ENCODE data around the gene DAPK1. TPM values are rescaled to one million over a fixed set of nuclear protein-coding genes. Genes with fewer than 3 reads are reported as not detected.

DAPK1 gene
- total RNA-seq, 1 experiment from 2014 or later, result 25.5 TPM

DNA sequence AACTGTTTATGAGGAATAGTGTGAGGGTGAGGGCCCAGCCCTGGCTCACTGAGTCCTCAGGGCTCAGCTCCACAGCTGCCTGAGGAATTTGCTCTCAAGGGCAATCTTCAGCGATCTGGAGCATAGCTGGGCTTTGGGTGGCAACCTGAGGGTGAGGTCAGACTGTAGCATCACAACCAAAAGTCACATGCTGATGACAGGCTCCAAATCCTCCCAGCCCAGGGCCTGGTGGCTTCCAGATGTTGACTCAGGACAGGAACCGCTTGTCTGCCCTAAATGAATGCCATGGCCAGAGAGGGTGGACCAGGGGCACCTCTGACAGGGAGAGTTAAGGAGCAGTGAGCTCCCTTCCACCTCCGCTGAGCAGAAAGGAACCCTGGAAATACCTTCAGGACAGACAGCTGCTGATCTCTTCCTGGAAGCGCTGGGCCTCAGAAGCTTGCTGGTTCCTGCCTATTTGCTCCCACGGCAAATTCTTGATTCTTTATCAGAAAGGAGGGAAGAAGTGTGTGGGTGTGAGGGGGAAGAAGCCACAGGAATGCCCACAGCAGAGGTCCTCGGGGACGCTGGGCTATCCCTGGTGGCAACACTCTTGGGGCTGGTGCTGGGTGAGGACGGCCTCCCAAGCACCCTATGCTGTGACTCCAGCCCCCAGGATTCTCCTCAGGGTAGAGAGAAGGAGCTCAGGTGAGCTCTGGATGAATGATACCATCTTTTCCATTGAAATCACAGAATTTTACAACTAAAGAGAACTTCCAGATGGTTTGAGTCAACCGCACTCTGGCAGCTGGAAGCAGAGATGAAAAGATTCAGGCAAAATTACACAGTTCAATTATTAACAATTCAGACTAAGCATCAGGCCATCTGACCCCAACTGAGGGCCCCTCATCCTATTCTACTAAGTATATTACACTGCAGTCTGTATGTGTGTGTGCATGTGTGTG is 214.5 kb downstream of the DAPK1 start:
- DNase-seq (ENCODE audit: low spot score), result peak; percentile 90

DNA sequence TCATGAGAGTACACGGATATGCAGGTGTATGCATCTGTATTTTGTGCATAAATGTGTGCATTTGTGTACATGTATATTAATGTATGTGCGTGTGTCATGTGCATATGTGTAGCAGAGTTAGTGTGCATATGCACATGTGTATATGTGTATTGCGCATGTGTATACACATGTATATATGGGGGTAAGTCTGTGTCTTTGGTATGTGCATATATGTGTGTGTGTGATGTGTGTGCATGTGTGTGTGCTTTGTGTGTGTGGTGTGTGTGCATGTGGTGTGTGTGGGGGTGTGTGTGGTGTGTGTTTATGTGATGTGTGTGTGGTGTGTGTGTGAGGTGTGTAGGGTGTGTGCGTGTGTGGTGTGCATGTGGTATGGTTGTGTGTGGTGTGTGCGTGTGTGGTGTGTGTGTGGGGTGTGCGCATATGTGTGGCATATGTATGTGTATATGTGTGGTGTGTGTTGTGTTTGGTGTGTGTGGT is 215.2 kb downstream of the DAPK1 start:
- no peak for DNase-seq (ENCODE audit: low spot score)

DNA sequence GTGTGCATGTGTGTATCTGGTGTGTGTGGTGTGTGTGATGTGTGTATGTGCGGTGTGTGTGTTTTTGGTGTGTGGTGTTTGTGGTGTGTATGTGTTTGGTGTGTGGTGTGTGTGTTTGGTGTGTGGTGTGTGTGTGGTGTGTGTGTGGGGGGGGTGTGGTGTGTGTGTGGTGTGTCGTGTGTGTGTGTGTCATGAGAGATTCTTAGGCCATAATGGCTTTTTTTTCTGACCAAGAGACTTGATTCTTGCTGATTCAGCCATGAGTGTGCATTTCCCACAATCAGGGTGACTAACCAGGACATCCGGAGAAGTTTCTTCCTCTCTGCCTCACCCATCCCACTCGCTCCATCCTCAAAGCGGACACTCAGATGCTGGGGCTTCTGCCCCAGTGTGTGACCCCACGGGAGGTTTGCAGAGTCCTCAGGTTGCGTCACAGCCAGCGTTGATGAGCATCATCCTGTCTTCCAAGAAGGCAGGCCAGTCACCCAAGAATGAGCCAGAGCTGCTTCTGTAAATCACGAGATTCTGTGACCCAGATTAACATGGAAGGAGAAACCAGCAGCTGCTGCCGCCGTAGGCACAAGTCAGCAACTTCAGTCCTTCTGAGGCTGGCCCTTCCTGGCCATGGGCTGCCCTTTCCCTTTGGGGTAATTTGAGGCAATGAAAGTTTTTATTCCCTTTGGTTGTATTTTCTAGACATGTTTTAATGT is 215.8 kb downstream of the DAPK1 start:
- peak; percentile 99 for DNase-seq (ENCODE audit: low spot score)

DNA sequence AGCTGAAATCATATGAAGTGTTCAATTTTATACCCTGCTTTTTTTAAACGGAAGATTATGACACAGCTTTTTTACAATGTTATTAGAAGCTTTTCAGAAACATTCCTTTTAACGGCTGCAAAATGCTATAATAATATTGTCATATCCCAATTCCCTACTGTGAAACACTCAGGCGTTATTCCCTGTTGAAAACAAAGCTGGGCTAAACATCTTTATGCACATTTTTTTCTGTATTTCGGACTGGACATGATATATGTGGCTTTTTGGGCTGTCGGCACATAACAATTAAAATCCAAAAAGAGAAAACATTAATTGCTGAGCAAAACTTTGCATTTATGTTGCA is 216.3 kb downstream of the DAPK1 start:
- DNase-seq (ENCODE audit: low spot score), result no peak

DNA sequence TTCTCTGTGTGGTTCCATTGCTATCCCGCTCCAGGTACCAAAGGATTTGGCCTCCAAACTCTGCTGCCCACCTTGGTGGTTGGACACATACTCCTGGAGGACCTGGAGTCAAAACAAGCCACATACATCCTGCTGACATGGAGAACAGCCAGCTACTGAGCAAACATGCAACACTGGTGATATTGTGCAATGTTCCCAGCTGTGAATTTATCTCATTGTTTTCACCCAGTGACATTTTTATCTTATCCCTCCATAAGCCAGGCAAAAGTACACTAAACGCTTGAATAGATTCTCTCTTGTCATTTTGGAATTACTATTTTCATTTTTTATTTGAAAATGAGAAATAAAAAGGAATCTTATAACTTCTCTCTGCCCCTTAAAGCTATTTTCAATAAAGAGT is 217.2 kb downstream of the DAPK1 start:
- DNase-seq (ENCODE audit: low spot score), result peak; percentile 83

DNA sequence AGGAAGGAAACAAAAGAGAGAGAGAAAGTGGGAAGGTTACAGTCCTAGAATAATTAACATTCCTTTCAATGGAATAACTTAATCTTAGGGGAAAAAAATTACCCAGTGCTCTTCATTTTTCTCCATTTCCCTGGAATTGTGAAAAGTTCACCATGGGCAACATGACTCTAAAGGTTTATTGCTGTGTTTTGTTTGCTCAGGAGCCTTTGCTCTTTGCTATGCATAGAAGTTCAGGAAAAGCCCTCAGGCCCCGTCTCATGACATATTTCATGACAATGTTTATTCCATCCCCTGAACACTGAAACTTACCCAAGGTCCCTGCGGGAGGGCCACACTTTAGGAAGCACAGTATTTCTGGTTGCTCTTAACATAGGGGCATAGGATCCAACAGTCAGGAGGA is 218.5 kb downstream of the DAPK1 start:
- DNase-seq (ENCODE audit: low spot score), result no peak

DNA sequence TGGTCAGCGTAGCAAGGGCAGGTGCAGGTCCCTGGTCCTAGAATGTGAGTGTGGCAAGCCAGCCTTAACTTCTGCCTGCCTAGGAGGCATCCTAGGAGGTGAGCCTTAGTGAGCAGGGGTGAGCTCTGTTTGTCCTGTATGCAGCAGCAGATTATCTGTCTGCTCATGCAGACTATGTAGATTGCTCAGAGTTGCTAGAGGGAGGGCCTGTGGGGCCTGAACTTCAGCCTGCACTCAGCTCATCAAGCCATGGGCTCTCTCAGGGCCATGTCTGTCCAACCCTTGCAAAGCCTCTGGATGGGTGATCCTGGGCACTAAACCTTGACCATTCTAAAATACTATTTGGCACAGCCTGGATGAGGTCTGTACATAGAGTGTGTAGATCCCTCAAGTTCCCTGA is 219.8 kb downstream of the DAPK1 start:
- no peak for DNase-seq (ENCODE audit: low spot score)

DNA sequence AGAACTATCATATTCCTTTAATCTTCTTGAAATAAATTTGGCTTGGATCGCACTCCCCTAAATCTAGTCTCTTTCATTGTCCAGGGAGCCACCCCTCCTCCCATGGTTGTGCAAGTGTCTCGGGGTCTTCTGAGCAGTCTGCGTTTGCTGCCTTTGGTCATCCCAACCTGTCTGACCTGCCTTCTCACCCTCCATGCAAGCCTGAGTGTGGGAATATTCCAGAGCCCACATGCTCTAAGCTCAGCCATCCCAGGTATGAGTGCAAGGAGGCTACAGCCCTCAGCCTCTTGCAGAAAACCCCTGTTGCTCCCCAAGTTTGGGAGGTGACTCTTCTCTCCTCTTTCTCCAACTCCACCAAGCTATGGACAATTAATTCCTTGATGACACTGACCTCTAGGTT is 220.6 kb downstream of the DAPK1 start:
- no peak for DNase-seq (ENCODE audit: low spot score)

DNA sequence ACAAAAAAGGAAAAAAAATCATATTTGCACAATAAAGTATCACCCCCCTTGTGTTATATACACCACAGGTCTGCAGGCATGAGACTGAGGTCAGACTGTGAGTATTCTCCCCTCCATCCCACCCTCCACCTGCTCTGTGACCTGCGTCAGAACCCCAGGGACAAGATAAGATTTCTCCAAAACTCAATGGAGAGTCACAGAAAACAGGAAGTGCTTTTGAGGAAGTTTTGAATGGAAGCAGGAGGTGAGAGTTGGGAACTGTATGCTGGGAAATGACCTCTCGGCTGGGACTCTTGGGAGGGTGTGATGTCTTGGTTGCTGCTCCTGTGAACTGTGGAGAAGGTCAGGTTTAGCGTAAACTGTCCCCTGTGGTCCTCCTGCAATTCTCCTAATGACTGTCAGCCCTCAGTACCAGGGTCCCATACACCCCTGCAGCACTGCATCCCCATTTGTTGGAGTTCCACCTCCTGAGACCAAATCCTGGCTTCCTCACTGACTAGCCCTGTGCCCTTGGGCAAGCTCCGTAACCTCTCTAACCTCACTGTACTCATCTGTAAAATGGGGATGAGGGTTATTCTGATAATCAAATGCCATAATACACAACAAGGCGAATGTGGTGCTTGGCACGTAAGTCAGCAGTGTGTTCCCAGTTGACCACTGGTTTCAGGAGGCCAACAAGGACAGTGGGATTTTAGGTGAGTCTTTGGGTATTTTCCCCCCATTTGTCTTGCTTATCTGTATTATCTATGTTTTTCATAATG is 221.4 kb downstream of the DAPK1 start:
- DNase-seq (ENCODE audit: low spot score), result no peak

DNA sequence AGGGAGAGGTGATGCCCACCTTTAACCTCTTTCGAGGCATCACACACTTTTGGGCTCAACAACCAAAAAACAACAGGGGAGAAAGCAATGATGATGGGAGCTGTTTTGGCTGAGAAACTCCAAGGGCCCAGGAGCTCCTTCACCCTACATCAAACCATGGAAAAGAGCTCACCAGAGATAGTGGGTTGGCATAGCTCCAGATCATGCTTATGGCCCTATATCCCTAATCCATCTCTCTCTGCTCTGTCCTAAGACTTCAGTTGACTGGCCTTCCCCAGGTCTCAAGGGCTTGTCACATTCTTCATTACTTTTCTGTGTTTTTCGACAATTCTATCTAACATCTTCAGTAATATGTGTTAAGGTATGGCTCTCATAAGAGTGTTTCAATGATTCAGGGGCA is 222.5 kb downstream of the DAPK1 start:
- DNase-seq (ENCODE audit: low spot score), result no peak

DNA sequence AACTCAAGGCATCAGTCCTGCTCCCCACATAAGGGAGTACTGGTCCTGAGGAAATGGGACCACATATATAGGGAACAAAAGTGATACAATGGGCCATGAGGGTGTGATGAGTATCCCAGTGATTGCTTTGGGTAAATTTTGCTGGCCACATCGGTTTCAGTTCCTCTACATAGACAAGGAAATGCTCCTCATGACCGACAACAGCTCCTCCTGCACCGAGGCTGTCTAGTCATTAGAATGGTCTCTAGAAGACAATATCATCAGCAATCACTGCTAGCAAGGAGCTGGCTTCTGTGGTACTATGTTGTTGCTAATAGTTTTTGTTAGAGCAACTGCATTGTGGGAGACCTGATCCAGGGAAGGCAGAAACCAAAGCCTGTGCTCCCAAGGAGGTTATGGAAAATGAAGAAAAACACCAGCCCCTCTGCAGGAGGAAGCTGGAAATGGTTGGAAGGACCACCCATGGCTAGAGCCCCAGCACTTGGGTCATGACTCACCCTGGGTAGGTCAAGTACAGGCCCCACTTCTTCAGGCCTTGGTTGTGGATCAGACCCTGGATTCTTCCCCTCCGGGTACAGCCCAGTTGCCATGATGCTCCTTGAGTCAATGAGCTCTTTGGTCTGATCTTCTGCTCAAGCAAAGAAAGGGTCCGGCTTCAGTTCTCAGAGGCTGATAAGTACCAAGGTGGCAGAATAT is 224.9 kb downstream of the DAPK1 start:
- no peak for DNase-seq (ENCODE audit: low spot score)

DNA sequence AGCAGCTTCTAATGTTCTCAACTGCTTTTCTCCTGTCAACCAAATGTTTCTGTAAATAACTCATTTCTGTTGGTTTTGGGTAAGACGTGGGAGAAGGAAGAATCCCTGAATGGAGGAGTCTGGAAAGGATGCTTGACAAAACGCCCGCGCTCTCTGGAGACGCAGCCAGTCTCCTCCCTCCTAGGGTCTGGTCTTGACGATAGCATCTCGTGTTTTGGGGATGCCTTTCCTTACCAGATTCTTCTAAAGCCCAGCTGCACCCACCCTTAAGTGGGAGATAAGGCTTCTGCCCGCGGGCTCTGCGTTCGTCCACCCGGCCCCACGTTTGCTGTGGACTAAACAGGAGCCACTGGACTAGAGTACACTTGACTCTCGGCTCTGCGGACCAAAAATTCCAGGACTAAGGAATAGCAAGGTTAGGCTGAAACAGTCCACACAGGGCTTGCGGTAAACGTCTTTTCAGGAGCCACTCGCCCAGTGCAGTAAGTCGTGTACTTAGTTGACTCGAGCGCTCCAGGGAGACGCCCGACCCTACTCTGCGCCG is 227.8 kb downstream of the DAPK1 start:
- DNase-seq (ENCODE audit: low spot score), result no peak

DNA sequence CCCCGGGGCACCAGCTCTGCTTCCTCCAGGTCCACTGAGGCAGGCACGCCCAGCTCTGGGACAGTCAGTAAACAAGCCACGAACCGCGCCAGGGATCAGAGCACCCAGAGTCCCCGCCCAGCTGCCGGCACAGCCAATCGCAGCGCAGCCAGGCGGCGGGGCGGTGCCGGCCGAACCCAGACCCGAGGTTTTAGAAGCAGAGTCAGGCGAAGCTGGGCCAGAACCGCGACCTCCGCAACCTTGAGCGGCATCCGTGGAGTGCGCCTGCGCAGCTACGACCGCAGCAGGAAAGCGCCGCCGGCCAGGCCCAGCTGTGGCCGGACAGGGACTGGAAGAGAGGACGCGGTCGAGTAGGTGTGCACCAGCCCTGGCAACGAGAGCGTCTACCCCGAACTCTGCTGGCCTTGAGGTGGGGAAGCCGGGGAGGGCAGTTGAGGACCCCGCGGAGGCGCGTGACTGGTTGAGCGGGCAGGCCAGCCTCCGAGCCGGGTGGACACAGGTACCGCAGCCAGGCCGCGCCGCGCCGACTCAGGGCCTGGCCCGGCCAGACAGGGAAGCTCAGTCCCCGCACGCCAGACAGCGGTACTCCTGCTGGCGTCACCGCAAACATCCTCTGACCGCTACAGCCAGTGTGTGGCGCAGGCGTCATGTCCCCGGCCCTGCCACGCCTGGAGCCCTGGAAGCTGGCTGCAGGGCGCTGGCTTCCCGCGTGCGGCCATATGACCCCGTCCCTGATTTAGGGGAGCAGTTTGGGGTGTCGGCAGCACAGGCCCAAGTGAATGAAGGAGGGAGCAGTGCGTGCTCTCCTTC is 228.4 kb downstream of the DAPK1 start, which contains the start of gene CTSL:
TSS of gene CTSL (plus strand) at position 220 of the 810 bp plus-strand sequence. CDS start 1,485 bp downstream, outside the sequence.
- peak; percentile 81 for DNase-seq (ENCODE audit: low spot score)

DNA sequence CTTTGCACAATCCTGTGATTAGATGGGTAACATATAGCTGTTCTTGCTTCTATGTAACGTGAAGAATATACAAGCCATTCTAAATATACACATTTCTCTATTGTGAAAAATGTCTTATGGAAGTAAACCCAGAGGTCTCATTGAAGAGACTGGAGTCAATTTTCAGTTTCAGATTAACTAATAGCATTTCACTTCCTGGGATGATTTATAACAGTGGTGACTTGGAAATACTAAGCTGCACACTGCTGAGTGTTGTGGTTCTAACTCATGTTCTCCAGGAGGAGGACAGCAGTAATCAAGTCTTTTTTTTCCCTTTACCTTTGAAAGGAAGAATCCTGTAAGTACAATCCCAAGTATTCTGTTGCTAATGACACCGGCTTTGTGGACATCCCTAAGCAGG is 231.6 kb downstream of the DAPK1 start:
- no peak for DNase-seq (ENCODE audit: low spot score)

DNA sequence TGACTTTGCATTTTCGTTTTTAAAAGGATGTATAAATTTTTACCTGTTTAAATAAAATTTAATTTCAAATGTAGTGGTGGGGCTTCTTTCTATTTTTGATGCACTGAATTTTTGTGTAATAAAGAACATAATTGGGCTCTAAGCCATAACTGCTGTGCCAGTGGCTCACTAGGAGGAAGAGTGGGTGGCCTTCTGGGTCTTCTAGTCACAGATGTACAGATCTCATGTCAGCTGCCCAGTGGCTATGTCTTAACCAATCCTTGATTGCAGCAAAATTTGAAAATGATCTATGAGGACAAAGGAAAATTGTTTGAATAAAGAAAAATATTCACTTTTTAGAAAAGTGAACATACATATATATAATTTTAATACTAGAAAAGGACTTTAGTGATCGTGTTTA is 233.7 kb downstream of the DAPK1 start:
- no peak for DNase-seq (ENCODE audit: low spot score)

DNA sequence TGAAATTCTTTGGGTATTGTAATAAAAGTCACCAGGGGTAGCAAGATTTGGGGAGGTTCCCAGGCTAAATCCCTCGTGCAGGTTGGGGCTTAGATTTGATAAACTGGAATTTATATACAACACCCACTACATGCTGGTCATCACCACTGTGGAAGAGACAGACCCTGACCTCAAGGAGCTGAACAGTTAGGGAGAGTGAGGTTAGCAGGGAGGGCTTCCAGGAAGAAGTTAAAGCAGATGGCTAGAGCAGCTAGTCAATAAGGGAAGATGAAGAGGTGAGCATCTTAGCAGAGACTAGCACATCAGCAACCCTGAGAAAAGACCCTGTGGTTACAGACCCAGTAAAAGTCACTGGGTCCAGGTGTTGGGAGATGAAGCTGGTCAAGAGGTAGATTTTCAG is 234.7 kb downstream of the DAPK1 start:
- no peak for DNase-seq (ENCODE audit: low spot score)

DNA sequence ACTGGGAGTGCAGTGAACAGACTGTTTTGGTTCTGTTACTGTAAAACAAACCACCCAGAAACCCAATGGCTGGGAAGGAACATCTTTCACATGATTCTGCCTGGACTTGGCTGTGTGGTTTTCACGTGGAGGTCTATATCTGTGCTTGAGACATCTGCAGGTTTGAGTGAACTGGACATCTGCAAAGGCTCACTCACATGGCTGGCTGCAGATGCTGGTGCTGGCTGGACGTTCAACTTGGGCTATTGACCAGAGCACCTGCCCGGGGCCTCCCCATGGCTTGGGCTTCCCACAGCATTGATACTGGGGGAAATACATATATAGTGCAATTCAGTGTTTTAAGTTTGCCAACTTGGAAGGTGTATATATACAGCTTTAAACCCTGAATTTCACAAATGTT is 235.1 kb downstream of the DAPK1 start:
- DNase-seq (ENCODE audit: low spot score), result no peak

DNA sequence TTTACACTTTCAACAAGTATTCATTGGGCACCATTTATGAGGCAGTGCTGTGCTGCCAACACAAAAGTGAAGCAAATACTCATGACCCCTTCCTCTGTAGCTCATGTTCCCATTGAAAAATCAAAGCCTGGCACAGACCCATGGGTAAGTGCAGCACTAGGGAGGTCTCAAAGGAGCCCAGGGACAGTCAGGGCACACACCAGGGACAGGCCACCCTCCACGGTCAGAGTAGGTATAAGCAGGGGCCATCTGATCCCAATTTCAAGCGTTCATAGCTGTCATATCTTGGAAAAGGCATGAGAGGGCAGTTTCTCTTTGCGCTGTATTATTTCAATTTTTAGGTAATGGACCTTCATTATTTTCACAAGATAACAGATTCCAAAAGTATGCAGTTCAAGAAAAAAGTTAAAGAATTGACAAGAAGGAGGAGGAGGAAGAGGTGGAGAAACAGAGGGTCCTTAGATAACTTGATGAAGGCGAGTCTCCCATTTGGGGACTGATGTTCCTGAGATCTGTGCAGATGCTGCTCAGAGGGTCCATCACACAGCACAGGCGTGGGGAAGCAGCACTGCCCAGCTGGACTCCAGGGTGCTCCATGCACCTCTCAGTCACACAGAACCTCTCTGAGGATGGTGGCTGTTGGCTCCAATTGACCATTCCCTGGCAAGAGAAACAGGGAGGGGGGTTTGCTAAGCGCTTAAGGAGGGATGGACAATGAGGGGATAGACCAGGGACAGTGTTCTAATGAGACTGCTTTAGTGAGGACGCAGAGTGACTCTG is 235.8 kb downstream of the DAPK1 start:
- DNase-seq (ENCODE audit: low spot score), result no peak

DNA sequence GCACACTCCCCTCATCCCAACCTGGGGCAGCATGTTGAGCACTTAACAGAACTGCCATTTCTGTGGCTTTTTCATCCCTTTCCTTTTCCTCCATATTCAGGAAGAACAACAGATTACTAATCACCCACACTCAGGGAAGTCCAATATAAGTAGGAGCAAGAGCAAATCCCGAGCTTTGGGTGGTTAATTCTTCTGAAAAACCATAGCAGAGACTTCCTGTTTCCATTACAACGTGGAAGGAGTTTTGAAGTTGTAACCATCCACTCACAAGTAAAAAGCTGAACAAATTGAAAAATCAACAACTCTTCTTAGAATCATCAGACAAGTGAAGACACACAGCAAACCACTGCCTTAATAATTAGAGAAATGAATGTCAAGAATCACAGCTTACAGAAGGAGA is 236.4 kb downstream of the DAPK1 start:
- no peak for DNase-seq (ENCODE audit: low spot score)

DNA sequence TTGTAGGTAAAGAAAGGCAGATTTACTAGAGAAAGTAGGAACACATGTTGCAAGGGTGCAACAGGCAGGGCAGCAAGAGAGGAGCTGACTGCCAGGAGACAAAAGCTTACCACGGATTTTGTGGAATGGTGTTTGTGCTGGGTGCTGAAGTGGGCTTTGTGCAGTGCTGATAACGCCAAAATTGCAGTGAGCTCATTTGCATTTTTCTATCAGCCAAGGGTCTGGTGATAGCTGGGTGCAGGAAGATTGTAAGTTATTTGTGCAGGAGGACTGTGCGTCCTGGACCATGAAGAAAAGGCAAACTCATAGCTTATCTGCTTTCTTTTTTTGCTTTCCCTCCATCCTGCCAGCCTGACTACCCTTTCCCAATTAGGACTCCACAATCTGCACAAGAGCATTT is 241.9 kb downstream of the DAPK1 start:
- DNase-seq (ENCODE audit: low spot score), result no peak

Measured in A172 (cell line).